HFF-Myc (cell line): ENCODE data around the gene CCDC80.

Source experiments
- DNase-seq: peaks from one replicate; pipeline ENCODE4 v3.0.0-alpha.2; 2011; ENCODE audit warnings: low read depth; ENCODE audit errors: extremely low read depth
- H3K4me3 ChIP-seq: replicated peaks from 2 replicates; pipeline ENCODE4 v1.5.1; 2011; ENCODE audit warnings: low read depth, mild to moderate bottlenecking, control low read depth, low read length
- CTCF ChIP-seq: IDR thresholded peaks from 2 replicates; pipeline ENCODE4 v1.5.1; 2012; ENCODE audit warnings: mild to moderate bottlenecking, low read depth, low read length, control low read depth; ENCODE audit errors: missing control alignments

The CCDC80 gene

GRCh38 chr3:112640930-112641801 lies at the start of gene CCDC80:
Gene CCDC80, minus strand, starts transcription at chr3:112641143. Its CDS starts 1,238 bp downstream, at chr3:112639905.
- peak; percentile 89 for DNase-seq
- H3K4me3 ChIP-seq, result peak within 1 kb of the TSS; percentile 55
- no peak for TF ChIP-seq CTCF

- no peak for TF ChIP-seq CTCF
- H3K4me3 ChIP-seq, result no peak overlapping the region
- no peak for DNase-seq
Measured at GRCh38 chr3:112689989-112690388, 49.0 kb upstream of the CCDC80 start.

GRCh38 chr3:112689385-112689784 lies 48.4 kb upstream of the CCDC80 start:
- no peak for TF ChIP-seq CTCF
- H3K4me3 ChIP-seq, result no peak overlapping the region

GRCh38 chr3:112688819-112689218 lies 47.9 kb upstream of the CCDC80 start:
- peak; percentile 40 for DNase-seq
- no peak overlapping the region for H3K4me3 ChIP-seq
- no peak for TF ChIP-seq CTCF

More at GRCh38 chr3:112689385-112689784, 48.4 kb upstream of the CCDC80 start:
- DNase-seq, result no peak

- no peak for DNase-seq
- H3K4me3 ChIP-seq, result no peak overlapping the region
- no peak for TF ChIP-seq CTCF
Measured at GRCh38 chr3:112688085-112688769, 47.3 kb upstream of the CCDC80 start.

GRCh38 chr3:112687616-112688015 lies 46.7 kb upstream of the CCDC80 start:
- no peak overlapping the region for H3K4me3 ChIP-seq
- no peak for TF ChIP-seq CTCF
- no peak for DNase-seq
